Heart right ventricle (tissue), 16 donors: ENCODE data around the gene HOTAIR. TPM values are rescaled to one million over a fixed set of nuclear protein-coding genes. Genes with fewer than 3 reads are reported as not detected.

Experiments used
- ATAC-seq, 8 donors: fragments of 200-7000 bp; cut with Tn5 transposase; one replicate each; pipeline ENCODE4 v1.9.1; 2020; ENCODE audit warnings: mild to moderate bottlenecking in 8 of 8, moderate library complexity in 8 of 8, moderate number of reproducible peaks in 1 of 8
- DNase-seq, 2 donors: peaks; one replicate each; pipeline ENCODE4 v3.0.0-alpha.2; 2020
- H3K27ac ChIP-seq, 10 donors: fragments of 200-600 bp; sonication (generic) in 2 of 10; one replicate each; pipeline versions ENCODE4 v1.5.0 to v1.8.0; 2020 to 2022; ENCODE audit warnings: mild to moderate bottlenecking in 3 of 10
- H3K27me3 ChIP-seq, 7 donors: fragments of 200-600 bp; one replicate each; pipeline ENCODE4 v1.8.0; 2021 to 2022; ENCODE audit warnings: mild to moderate bottlenecking in 2 of 7
- H3K36me3 ChIP-seq, 9 donors: fragments of 200-600 bp; sonication (generic) in 1 of 9; one replicate each; pipeline versions ENCODE4 v1.5.0 to v1.8.0; 2020 to 2022; ENCODE audit warnings: mild to moderate bottlenecking in 2 of 9
- H3K4me1 ChIP-seq, 9 donors: fragments of 200-600 bp; sonication (generic) in 1 of 9; one replicate each; pipeline versions ENCODE4 v1.5.0 to v1.8.0; 2020 to 2022; ENCODE audit warnings: mild to moderate bottlenecking in 4 of 9
- H3K4me3 ChIP-seq, 10 donors: fragments of 200-600 bp; sonication (generic) in 2 of 10; one replicate each; pipeline versions ENCODE4 v1.5.0 to v1.8.0; 2020 to 2022; ENCODE audit warnings: mild to moderate bottlenecking in 7 of 10, moderate library complexity in 2 of 10
- H3K9me3 ChIP-seq, 11 donors: fragments of 200-600 bp in 10 of 11; sonication (generic) in 2 of 11; one replicate each; pipeline versions ENCODE4 v1.5.0 to v1.8.0; 2013 to 2022; ENCODE audit warnings: mild to moderate bottlenecking in 2 of 11, control low read depth in 1 of 11, moderate library complexity in 1 of 11
- WGBS, 2 donors: extraction: QIAGEN DNeasy Blood & Tissue Kit; methylation state at CpG; one replicate each; pipeline ENCODE4 v1.1.7; 2013; ENCODE audit warnings: inconsistent platforms in 1 of 2; 5-methylcytosine and 5-hydroxymethylcytosine counted together
- intact Hi-C, 10 donors: fragments of 100-400 bp; cut with DNase I; formaldehyde crosslinking; loops; one replicate each; pipeline versions ENCODE4 v1.11.1 to v1.14.2; 2022
- polyA plus RNA-seq, 2 donors: library from polyadenylated mRNA; stranded (reverse); fragments of 200-250 nt; gene quantifications; one replicate each; pipeline ENCODE4 v1.2.3, GENCODE V29; 2013
- total RNA-seq, 10 donors: library from RNA; stranded (reverse); fragmentation: NEBNext Ultra II Directional in 3 of 10; extraction: Animal tissue kit (Norgen Biotek cat#: 25700) in 3 of 10; gene quantifications; one replicate each; pipeline versions ENCODE4 v1.2.1 to v1.2.4, GENCODE V29; 2021 to 2023
- TF ChIP-seq, protein P1 (sequence below), 9 donors: fragments of 200-600 bp; sonication (generic) in 2 of 9; IDR thresholded peaks; one replicate each; pipeline versions ENCODE4 v1.5.0 to v1.8.0; 2021 to 2022; ENCODE audit warnings: antibody characterized with exemption in 9 of 9, mild to moderate bottlenecking in 5 of 9, moderate library complexity in 1 of 9
- donor health status: Arrhythmogenic right ventricular cardiomyopathy.
- donor health status: ischemic (EF 13 %, LVEDD 7.1; RV severe dilation, severe dysfunction).
- donor health status: healthy with polysubstance abuse.
- donor health status: DM: no; HTN: yes; CAD: no.
- donor health status: DM: no; HTN: no; CAD: no.
- donor health status: ischemic (EF 25% LVEDD 6.9; RV normal size, moderate dysfunction).
- donor health status: ischemic (EF 25% LVEDD 5.7; RV mildly dilated, moderate dysfunction).
- donor health status: healthy.
- donor health status: DM: yes; HTN: yes; CAD: no.
- donor health status: Ischemic cardiomyopathy.
- donor health status: ischemic (EF 35%, LVEDD 5.7; RV mildly dilated, moderate dysfunction).
- donor health status: nonischemic (EF 11% LVEDD 7.7; RV severe dilation, severe dysfunction).
- donor health status: DM: yes; HTN: yes; CAD: no.
- donor health status: PGD.
- donor health status: ischemic (EF 29% LVEDD 5.4; RV normal size, mild dysfunction).
- donor health status: nonischemic (EF 23%, LVEDD 6.1; RV moderate dilation, normal function).

HOTAIR gene
- total and polyA plus RNA-seq, 12 donors = not detected

DNA sequence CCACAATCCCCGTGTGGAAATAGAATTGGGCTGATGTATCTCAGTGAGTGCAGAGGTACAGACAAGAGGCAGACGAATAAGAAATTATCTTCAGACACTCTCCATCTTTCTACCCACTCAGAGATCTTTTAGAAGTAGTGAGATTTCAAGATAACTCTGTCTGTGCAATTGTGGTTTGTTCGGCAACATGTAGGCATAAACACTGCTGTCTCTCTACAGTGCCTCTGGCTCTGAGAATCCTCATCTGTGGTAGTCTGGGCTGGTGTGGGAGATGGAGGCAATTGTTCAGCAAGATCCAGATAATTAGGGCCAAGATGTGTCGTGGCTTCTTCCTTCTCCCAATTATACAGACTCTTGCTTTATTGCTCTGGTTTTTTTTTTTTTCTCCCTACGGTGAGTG lies 33.0 kb downstream of the HOTAIR start:
- H3K4me3 ChIP-seq = no peak overlapping the region
- H3K36me3 ChIP-seq = no peaks in the 10 kb centered on the region
- no peak for ATAC-seq
- intact Hi-C loops = no loop called here
- peaks cover 58 to 100% (median 100%) of the 10 kb centered on the region in 7 donors for H3K27me3 ChIP-seq
- 17 to 19% methylated on average over 5 of the region's 5 CpGs for WGBS, 2 donors
- H3K4me1 ChIP-seq = peaks cover 0 to 9% (median 4%) of the 10 kb centered on the region in 9 donors
- no peaks in the 10 kb centered on the region for H3K9me3 ChIP-seq
- DNase-seq = no peak
- H3K27ac ChIP-seq = no peak overlapping the region
- TF ChIP-seq, protein P1, sequence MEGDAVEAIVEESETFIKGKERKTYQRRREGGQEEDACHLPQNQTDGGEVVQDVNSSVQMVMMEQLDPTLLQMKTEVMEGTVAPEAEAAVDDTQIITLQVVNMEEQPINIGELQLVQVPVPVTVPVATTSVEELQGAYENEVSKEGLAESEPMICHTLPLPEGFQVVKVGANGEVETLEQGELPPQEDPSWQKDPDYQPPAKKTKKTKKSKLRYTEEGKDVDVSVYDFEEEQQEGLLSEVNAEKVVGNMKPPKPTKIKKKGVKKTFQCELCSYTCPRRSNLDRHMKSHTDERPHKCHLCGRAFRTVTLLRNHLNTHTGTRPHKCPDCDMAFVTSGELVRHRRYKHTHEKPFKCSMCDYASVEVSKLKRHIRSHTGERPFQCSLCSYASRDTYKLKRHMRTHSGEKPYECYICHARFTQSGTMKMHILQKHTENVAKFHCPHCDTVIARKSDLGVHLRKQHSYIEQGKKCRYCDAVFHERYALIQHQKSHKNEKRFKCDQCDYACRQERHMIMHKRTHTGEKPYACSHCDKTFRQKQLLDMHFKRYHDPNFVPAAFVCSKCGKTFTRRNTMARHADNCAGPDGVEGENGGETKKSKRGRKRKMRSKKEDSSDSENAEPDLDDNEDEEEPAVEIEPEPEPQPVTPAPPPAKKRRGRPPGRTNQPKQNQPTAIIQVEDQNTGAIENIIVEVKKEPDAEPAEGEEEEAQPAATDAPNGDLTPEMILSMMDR (IDR thresholded peaks at IDR 0.05) = no peak

DNA sequence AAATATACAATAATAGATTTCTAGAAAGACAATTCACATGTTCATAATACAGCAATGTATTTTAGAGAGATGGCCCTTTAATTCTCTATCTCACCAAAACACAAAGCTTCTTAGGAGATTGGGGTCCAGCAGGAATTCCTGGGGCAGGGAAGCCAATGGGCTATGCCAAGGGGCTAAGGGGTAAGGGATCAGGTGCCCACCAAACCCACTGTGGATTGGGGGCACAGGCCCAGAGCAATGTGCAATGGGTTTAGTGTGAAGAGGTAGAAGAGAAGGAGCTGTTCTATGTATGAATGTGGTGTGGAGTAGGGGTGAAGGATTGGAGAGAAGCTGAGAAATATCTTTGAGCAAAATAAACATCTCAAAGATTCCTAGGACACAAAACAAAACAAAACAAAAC lies 33.6 kb downstream of the HOTAIR start:
- Histone ChIP-seq H3K4me3 (no peak overlapping the region), H3K9me3 (no peaks in the 10 kb centered on the region), H3K4me1 (peaks cover 0 to 9% (median 4%) of the 10 kb centered on the region in 9 donors), H3K36me3 (no peaks in the 10 kb centered on the region), H3K27me3 (peaks cover 52 to 100% (median 100%) of the 10 kb centered on the region in 7 donors), H3K27ac (no peak overlapping the region)
- TF ChIP-seq, protein P1 (IDR thresholded peaks at IDR 0.05) = no peak
- intact Hi-C loops = no loop called here
- no peak for DNase-seq
- ATAC-seq = no peak

DNA sequence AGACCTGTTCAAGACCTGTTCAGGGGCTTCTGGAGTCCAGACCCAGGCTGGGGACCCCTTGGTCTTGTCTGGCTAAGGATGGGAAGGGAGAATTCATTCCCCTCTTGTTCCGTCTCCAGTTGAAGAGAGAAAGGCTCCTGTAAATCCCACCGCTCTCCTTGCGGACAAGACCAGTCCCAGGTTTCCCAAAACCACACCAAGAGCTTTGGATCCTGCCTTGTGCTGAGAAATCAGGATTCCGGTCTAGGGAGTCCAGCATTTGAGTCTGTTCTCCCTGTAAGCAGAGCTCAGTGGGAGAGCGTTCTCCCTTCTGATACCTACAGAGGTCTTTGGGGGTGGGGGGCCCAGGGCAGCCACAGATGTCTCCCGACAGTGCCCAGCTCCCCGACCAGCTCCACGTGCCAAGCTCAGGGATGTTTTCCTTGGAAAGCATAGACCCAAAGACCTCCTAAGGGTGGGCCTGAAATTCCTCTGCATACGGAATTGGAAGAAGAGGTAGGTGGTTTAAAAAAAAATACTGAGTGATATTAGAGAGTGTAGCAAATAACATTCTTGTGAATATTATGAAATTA lies 34.2 kb downstream of the HOTAIR start:
- WGBS, 2 donors = 6 to 7% methylated on average over 9 of the region's 9 CpGs
- ATAC-seq (no peak), DNase-seq (no peak)
- Histone ChIP-seq H3K4me1 (peaks cover 0 to 13% (median 5%) of the 10 kb centered on the region in 9 donors), H3K4me3 (no peak overlapping the region), H3K36me3 (no peaks in the 10 kb centered on the region), H3K27me3 (peaks cover 47 to 100% (median 100%) of the 10 kb centered on the region in 7 donors), H3K27ac (no peak overlapping the region), H3K9me3 (no peaks in the 10 kb centered on the region)
- intact Hi-C loops = no loop called here
- TF ChIP-seq, protein P1 (IDR thresholded peaks at IDR 0.05) = no peak

DNA sequence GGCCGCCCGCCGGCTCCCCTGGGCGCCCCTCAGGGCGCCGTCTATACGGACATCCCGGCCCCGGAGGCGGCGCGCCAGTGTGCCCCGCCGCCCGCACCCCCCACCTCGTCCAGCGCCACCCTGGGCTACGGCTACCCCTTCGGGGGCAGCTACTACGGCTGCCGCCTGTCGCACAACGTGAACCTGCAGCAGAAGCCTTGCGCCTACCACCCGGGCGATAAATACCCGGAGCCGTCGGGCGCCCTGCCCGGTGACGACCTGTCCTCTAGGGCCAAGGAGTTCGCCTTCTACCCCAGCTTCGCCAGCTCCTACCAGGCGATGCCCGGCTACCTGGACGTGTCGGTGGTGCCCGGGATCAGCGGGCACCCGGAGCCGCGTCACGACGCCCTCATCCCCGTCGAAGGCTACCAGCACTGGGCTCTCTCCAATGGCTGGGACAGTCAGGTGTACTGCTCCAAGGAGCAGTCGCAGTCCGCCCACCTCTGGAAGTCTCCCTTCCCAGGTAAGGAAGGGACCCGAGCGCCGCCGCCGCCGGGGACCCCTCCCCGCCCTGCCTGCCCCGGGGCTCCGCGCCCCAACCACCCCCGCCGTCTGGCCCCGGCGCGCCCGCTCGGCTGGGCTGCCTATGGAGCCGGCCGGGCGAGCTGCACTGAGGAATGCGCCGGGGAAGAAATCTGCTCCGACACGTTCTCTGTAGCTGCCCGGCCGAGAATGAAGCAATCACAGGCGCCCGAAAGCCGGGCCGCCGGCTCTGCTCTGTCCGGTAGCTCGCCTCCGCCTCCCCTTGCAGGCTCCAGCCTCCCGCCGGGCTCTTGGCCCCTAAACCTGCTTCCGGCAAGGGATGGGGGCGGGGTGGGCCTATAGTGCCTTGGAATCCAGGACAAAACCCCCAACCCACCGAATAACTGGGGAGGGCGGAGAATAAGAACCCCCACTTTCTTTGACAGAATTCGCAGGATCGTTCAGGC lies 35.3 kb downstream of the HOTAIR start:
- Histone ChIP-seq H3K4me3 (no peak overlapping the region), H3K27me3 (peaks cover 39 to 100% (median 100%) of the 10 kb centered on the region in 7 donors), H3K4me1 (peaks cover 0 to 14% (median 8%) of the 10 kb centered on the region in 9 donors), H3K9me3 (no peaks in the 10 kb centered on the region), H3K27ac (no peak overlapping the region), H3K36me3 (no peaks in the 10 kb centered on the region)
- intact Hi-C loops = no loop called here
- ATAC-seq = peak in 1 of 8 donors; percentile 59
- no peak for DNase-seq
- TF ChIP-seq, protein P1 (IDR thresholded peaks at IDR 0.05) = no peak
- WGBS, 2 donors = 3 to 4% methylated on average over 90 to 91 of the region's 91 CpGs
